ENCODE results near the gene MXRA8.
A peak's percentile ranks its signal among the peaks of the same experiment; 100 is the strongest.
"Not testable (repeated sequence)": the region's sequence is repeated elsewhere in the genome, so short reads cannot be mapped to it uniquely, and the experiment has no call there.

MXRA8 gene

GRCh38 chr1:1380860-1381259, 22.5 kb upstream of the MXRA8 start:
- no peak overlapping the region for H3K27ac Mint-ChIP-seq
- no peaks in the 10 kb centered on the region for H3K9me3 Mint-ChIP-seq
- no peak overlapping the region for H3K4me3 Mint-ChIP-seq

DNA sequence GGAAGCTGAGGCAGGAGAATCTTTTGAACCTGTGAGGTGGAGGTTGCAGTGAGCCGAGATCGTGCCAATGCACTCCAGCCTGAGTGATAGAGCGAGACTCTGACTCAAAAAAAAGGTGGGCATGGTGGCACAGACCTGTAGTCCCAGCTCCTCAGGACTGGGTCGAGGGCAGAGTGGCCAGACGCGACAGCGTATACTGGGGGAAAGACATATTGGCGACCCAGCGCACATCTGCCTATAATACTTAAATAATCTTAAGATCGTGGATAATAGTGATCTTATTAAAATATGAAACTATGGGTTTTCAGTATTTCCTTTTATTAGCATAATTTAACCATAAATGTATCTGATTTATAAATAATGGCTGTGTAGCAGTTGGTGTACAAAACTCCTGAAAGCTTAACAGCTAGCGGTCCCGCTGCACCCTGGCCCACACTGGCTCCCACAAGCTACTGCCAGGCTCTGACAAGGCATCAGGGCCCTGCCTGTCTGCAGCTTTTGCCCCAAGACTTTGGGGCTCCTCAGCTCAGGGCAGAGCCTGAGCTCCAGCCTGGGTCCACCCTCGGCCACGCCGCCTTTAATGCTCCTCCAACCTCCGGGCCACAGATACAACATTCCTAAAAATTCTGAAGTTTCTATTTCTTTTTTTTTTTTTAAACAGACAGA, 19.3 kb upstream of the MXRA8 start:
- Mint-ChIP-seq H3K4me1 (ENCODE audit: low read depth) (peaks cover 2% of the 10 kb centered on the region), H3K4me3 (no peak overlapping the region), H3K27me3 (ENCODE audit: low read depth) (no peaks in the 10 kb centered on the region), H3K9me3 (no peaks in the 10 kb centered on the region), H3K36me3 (ENCODE audit: low read depth) (peaks cover 6% of the 10 kb centered on the region), H3K27ac (no peak overlapping the region)

More at GRCh38 chr1:1380860-1381259, 22.5 kb upstream of the MXRA8 start:
- H3K27me3 Mint-ChIP-seq (ENCODE audit: low read depth): no peaks in the 10 kb centered on the region
- no peaks in the 10 kb centered on the region for H3K4me1 Mint-ChIP-seq (ENCODE audit: low read depth)
- H3K36me3 Mint-ChIP-seq (ENCODE audit: low read depth): peaks cover 3% of the 10 kb centered on the region

DNA sequence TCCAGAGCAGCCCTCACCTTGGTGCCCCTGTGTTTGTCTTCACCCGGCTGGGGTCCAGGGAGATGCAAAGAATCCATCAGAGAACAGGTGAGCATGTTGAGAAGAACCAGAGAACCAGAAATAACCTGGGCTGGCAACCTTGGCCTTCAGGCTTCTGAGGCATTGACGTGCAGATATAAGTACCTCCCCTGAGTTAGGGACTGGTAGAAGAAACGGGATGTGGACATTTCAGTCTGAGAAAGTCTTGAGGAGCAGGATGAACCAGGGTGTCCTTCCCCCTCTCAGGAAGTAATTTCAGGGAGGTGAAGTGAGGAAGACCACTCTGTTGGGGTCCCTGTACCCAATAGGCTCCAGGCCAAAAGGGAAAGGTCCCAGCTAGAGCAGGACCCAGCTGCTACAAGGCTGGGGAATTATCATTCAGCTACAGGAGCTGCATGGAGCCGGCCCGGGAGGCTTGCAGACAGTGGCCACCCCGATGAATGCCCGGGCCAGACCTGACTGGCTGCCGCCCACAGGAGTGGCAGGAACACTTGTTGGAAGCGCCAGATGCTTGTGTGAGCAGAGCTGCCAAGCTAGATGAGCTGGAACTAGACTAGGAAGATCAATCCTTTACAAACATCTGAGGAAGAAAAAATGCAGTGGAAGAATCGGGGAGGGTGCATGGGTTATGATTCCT, 18.3 kb upstream of the MXRA8 start:
- Mint-ChIP-seq H3K36me3 (ENCODE audit: low read depth) (peaks cover 4% of the 10 kb centered on the region), H3K4me3 (peak overlapping the region; percentile 90), H3K27ac (peak overlapping the region; percentile 94), H3K27me3 (ENCODE audit: low read depth) (no peaks in the 10 kb centered on the region), H3K9me3 (no peaks in the 10 kb centered on the region), H3K4me1 (ENCODE audit: low read depth) (peaks cover 3% of the 10 kb centered on the region)

- Mint-ChIP-seq H3K27me3 (ENCODE audit: low read depth) (no peaks in the 10 kb centered on the region), H3K36me3 (ENCODE audit: low read depth) (peaks cover 4% of the 10 kb centered on the region), H3K4me3 (peak within 1 kb of the TSS; percentile 90), H3K27ac (peak within 1 kb of the TSS; percentile 94), H3K4me1 (ENCODE audit: low read depth) (peaks cover 7% of the 10 kb centered on the region), H3K9me3 (no peaks in the 10 kb centered on the region)
Measured at GRCh38 chr1:1374929-1375662, 16.7 kb upstream of the MXRA8 start, which contains the start of gene AURKAIP1. Gene AURKAIP1, minus strand, starts transcription at chr1:1375207. Its CDS starts 451 bp downstream, at chr1:1374756.

- H3K9me3 Mint-ChIP-seq: no peaks in the 10 kb centered on the region
- H3K4me1 Mint-ChIP-seq (ENCODE audit: low read depth): peaks cover 7% of the 10 kb centered on the region
- H3K36me3 Mint-ChIP-seq (ENCODE audit: low read depth): peaks cover 4% of the 10 kb centered on the region
- no peaks in the 10 kb centered on the region for H3K27me3 Mint-ChIP-seq (ENCODE audit: low read depth)
- H3K4me3 Mint-ChIP-seq: peak overlapping the region; percentile 90
- no peak overlapping the region for H3K27ac Mint-ChIP-seq
Measured at GRCh38 chr1:1374589-1374928, 16.2 kb upstream of the MXRA8 start.

GRCh38 chr1:1373815-1374588, 15.6 kb upstream of the MXRA8 start:
- H3K27ac Mint-ChIP-seq: no peak overlapping the region
- H3K27me3 Mint-ChIP-seq (ENCODE audit: low read depth): no peaks in the 10 kb centered on the region
- no peaks in the 10 kb centered on the region for H3K9me3 Mint-ChIP-seq
- H3K4me3 Mint-ChIP-seq: peak overlapping the region; percentile 90
- H3K4me1 Mint-ChIP-seq (ENCODE audit: low read depth): peaks cover 7% of the 10 kb centered on the region
- H3K36me3 Mint-ChIP-seq (ENCODE audit: low read depth): peaks cover 4% of the 10 kb centered on the region

DNA sequence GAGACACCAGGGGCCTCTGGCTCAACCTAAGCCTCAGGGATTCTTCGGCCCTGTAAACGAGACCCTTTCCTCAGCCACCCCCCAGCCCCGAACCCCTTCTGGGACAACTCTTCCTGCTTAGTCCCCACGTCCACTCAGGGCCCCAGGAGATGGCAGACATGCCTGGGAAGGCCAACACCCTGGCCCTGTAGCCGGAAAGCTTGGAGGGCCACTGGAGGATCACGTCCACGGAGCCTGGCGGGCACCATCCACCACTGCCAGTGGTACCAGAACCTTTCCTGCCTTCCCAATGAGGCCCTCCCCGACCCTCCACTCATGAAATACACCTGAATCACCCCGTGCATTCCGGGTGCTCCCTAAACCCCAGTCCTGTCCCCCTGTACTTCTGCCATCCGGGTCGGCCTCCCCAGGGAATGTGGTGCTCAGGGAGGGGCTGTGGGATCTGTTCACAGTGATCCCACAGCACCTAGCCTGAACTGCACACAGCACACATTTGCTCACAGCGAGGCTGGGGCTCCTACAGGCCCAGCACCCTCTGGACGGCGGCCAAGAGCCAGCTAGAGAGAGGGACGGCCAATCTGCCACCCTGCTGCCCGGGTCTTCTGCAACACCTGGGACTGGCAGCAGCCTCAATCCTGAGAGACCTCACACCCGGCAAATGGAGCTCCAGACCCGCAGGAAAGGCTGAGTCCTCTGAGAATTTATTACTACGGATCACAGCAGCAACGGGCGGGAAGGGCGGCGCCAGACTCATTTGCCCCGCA, 14.9 kb upstream of the MXRA8 start:
- peaks cover 7% of the 10 kb centered on the region for H3K4me1 Mint-ChIP-seq (ENCODE audit: low read depth)
- no peaks in the 10 kb centered on the region for H3K9me3 Mint-ChIP-seq
- H3K27ac Mint-ChIP-seq: peak overlapping the region; percentile 1
- peaks cover 4% of the 10 kb centered on the region for H3K36me3 Mint-ChIP-seq (ENCODE audit: low read depth)
- H3K4me3 Mint-ChIP-seq: peak overlapping the region; percentile 90
- H3K27me3 Mint-ChIP-seq (ENCODE audit: low read depth): no peaks in the 10 kb centered on the region

GRCh38 chr1:1371746-1372711, 13.7 kb upstream of the MXRA8 start:
- Mint-ChIP-seq H3K36me3 (ENCODE audit: low read depth) (peaks cover 4% of the 10 kb centered on the region), H3K4me3 (peak overlapping the region; percentile 59), H3K4me1 (ENCODE audit: low read depth) (peaks cover 7% of the 10 kb centered on the region), H3K27ac (peak overlapping the region; percentile 80), H3K27me3 (ENCODE audit: low read depth) (no peaks in the 10 kb centered on the region), H3K9me3 (no peaks in the 10 kb centered on the region)

DNA sequence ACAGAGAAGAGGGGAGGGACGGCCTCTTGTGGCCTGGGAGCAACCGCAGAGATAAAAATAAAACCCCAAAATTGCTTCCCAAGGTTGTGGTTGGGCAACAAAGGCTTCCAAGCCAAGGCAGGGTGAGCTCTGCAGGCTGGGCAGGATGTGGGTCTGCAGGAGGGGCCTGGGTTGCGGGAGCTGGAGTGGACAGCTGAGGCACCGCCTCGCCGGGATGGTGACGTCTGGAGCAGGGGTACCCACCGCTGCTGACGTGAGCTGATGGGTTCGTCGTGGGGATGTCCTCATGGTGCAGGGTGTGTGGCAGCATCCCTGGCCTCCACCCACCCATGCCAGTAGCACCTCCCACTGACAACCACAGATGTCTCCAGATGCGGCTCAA, 13.0 kb upstream of the MXRA8 start:
- Mint-ChIP-seq H3K9me3 (no peaks in the 10 kb centered on the region), H3K36me3 (ENCODE audit: low read depth) (peaks cover 4% of the 10 kb centered on the region), H3K4me1 (ENCODE audit: low read depth) (peaks cover 7% of the 10 kb centered on the region), H3K27me3 (ENCODE audit: low read depth) (no peaks in the 10 kb centered on the region), H3K4me3 (peak overlapping the region; percentile 35), H3K27ac (peak overlapping the region; percentile 69)

- Mint-ChIP-seq H3K27ac (peak overlapping the region; percentile 69), H3K9me3 (no peaks in the 10 kb centered on the region), H3K36me3 (ENCODE audit: low read depth) (peaks cover 4% of the 10 kb centered on the region), H3K4me1 (ENCODE audit: low read depth) (peaks cover 7% of the 10 kb centered on the region), H3K4me3 (peak overlapping the region; percentile 35), H3K27me3 (ENCODE audit: low read depth) (no peaks in the 10 kb centered on the region)
Measured at GRCh38 chr1:1370771-1371300, 12.5 kb upstream of the MXRA8 start.

DNA sequence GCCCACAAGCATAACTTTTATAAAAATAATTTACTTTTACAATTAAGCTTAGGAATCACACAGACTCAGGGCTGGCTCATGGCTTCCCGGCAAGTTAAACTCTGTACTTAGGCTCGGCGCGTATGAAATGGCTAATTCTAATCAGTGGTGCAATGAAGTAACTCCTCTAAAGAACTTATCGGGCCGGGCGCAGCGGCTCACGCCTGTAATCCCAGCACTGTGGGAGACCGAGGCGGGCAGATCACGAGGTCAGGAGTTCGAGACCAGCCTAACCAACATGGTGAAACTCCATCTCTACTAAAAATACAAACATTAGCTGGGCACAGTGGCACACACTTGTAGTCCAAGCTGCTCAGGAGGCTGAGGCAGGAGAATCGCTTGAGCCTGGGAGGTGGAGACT, 11.7 kb upstream of the MXRA8 start:
- H3K9me3 Mint-ChIP-seq; H3K27me3 Mint-ChIP-seq (ENCODE audit: low read depth); H3K4me1 Mint-ChIP-seq (ENCODE audit: low read depth); H3K36me3 Mint-ChIP-seq (ENCODE audit: low read depth); H3K27ac Mint-ChIP-seq: not testable (repeated sequence)
- H3K4me3 Mint-ChIP-seq: peak overlapping the region; percentile 39

GRCh38 chr1:1367315-1367714, 9.0 kb upstream of the MXRA8 start:
- Mint-ChIP-seq H3K27ac (no peak overlapping the region), H3K4me3 (no peak overlapping the region), H3K36me3 (ENCODE audit: low read depth) (no peaks in the 10 kb centered on the region), H3K27me3 (ENCODE audit: low read depth) (no peaks in the 10 kb centered on the region), H3K4me1 (ENCODE audit: low read depth) (peaks cover 5% of the 10 kb centered on the region), H3K9me3 (no peaks in the 10 kb centered on the region)

DNA sequence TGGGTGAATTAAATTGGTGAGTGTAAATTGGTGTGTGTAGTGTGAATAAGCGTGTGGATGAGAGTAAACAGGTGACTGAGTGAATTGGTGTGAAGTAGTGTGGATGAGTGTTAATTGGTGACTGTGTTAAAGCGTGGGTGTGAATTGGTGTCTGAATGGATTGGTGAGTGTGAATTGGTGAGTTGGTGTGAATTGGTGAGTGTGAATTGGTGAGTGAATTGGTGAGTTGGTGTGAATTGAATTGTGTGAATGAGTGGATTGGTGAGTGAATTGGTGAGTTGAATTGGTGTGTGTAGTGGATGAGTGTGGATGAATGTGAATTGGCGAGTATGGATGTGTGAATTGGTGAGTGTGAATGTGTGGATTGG, 8.3 kb upstream of the MXRA8 start:
- no peaks in the 10 kb centered on the region for H3K36me3 Mint-ChIP-seq (ENCODE audit: low read depth)
- peaks cover 5% of the 10 kb centered on the region for H3K27me3 Mint-ChIP-seq (ENCODE audit: low read depth)
- H3K27ac Mint-ChIP-seq: no peak overlapping the region
- peaks cover 3% of the 10 kb centered on the region for H3K4me1 Mint-ChIP-seq (ENCODE audit: low read depth)
- H3K9me3 Mint-ChIP-seq: no peaks in the 10 kb centered on the region
- no peak overlapping the region for H3K4me3 Mint-ChIP-seq
